H9 (cell line): ENCODE measurements around the gene SEMA4D. TPM values are rescaled to one million over a fixed set of nuclear protein-coding genes. Genes with fewer than 3 reads are reported as not detected.

Experiments used
- DNase-seq: peaks from one replicate; pipeline ENCODE4 v3.0.0-alpha.2; 2017
- H2AFZ ChIP-seq: one replicate; pipeline ENCODE4 v1.6.1; 2013; ENCODE audit warnings: mild to moderate bottlenecking, low read length, control low read depth, moderate library complexity
- H2AK5ac ChIP-seq: 2 replicates; pipeline ENCODE4 v1.6.1; 2013; ENCODE audit warnings: low read length, control low read depth, mixed read lengths; ENCODE audit not compliant: insufficient read length
- H2BK120ac ChIP-seq: one replicate; pipeline ENCODE4 v1.6.1; 2013; ENCODE audit warnings: low read depth, mild to moderate bottlenecking, low read length, control low read depth, inconsistent platforms; ENCODE audit not compliant: poor library complexity, severe bottlenecking
- H2BK12ac ChIP-seq: 2 replicates; pipeline ENCODE4 v1.6.1; 2013; ENCODE audit warnings: low read length, control low read depth, mixed read lengths, low read depth; ENCODE audit not compliant: insufficient read length
- H2BK15ac ChIP-seq: 2 replicates; pipeline ENCODE4 v1.6.1; 2013; ENCODE audit warnings: low read depth, low read length, control low read depth
- H2BK20ac ChIP-seq: one replicate; pipeline ENCODE4 v1.6.1; 2013; ENCODE audit warnings: low read depth, mild to moderate bottlenecking, low read length, control low read depth, inconsistent platforms; ENCODE audit not compliant: poor library complexity, severe bottlenecking
- H2BK5ac ChIP-seq: 2 replicates; pipeline ENCODE4 v1.6.1; 2013; ENCODE audit warnings: low read length, control low read depth, mixed read lengths; ENCODE audit not compliant: insufficient read length
- H3K14ac ChIP-seq: 2 replicates; pipeline ENCODE4 v1.6.1; 2013; ENCODE audit warnings: low read length, control low read depth; ENCODE audit not compliant: insufficient read depth
- H3K18ac ChIP-seq: 2 replicates; pipeline ENCODE4 v1.6.1; 2013; ENCODE audit warnings: low read depth, mild to moderate bottlenecking, mixed read lengths, low read length, control low read depth; ENCODE audit not compliant: insufficient read length
- H3K23ac ChIP-seq: 2 replicates; pipeline ENCODE4 v1.6.1; 2013; ENCODE audit warnings: low read length, control low read depth, mixed read lengths, low read depth; ENCODE audit not compliant: insufficient read length
- H3K23me2 ChIP-seq: 2 replicates; pipeline ENCODE4 v1.6.1; 2013; ENCODE audit warnings: low read depth, mild to moderate bottlenecking, mixed read lengths, low read length, control low read depth; ENCODE audit not compliant: insufficient read length, poor library complexity, severe bottlenecking
- H3K27ac ChIP-seq: 2 replicates; pipeline ENCODE4 v1.5.1; 2013; ENCODE audit warnings: low read length, control low read depth, mixed read lengths, low read depth; ENCODE audit not compliant: insufficient read length
- H3K27me3 ChIP-seq: 2 replicates; pipeline ENCODE4 v1.6.1; 2013; ENCODE audit warnings: low read length, control low read depth, inconsistent platforms; ENCODE audit not compliant: insufficient read depth
- H3K4ac ChIP-seq: 2 replicates; pipeline ENCODE4 v1.6.1; 2013; ENCODE audit warnings: low read depth, mild to moderate bottlenecking, control low read depth, inconsistent platforms, low read length, moderate library complexity
- H3K4me1 ChIP-seq: 2 replicates; pipeline ENCODE4 v1.6.1; 2013; ENCODE audit warnings: low read length, control low read depth, inconsistent platforms; ENCODE audit not compliant: insufficient read depth
- H3K4me2 ChIP-seq: 2 replicates; pipeline ENCODE4 v1.6.1; 2013; ENCODE audit warnings: low read length, control low read depth, mixed read lengths; ENCODE audit not compliant: insufficient read length, insufficient read depth
- H3K56ac ChIP-seq: 2 replicates; pipeline ENCODE4 v1.6.1; 2013; ENCODE audit warnings: low read depth, mild to moderate bottlenecking, mixed read lengths, low read length, control low read depth; ENCODE audit not compliant: insufficient read length
- H3K79me1 ChIP-seq: 2 replicates; pipeline ENCODE4 v1.6.1; 2013; ENCODE audit warnings: low read depth, mild to moderate bottlenecking, moderate library complexity, low read length, control low read depth, inconsistent platforms; ENCODE audit not compliant: insufficient read depth, poor library complexity, severe bottlenecking
- H3K79me2 ChIP-seq: 2 replicates; pipeline ENCODE4 v1.6.1; 2013; ENCODE audit warnings: low read length, control low read depth, inconsistent platforms; ENCODE audit not compliant: insufficient read depth
- H3K9ac ChIP-seq: 2 replicates; pipeline ENCODE4 v1.6.1; 2013; ENCODE audit warnings: low read length, control low read depth, mixed read lengths; ENCODE audit not compliant: insufficient read length; ENCODE audit errors: extremely low read depth
- H3K9me3 ChIP-seq: one replicate; pipeline ENCODE4 v1.6.1; 2013; ENCODE audit warnings: low read depth, low read length, inconsistent platforms; ENCODE audit not compliant: control insufficient read depth
- H3T11ph ChIP-seq: one replicate; pipeline ENCODE4 v1.6.1; 2013; ENCODE audit warnings: mild to moderate bottlenecking, low read length, control low read depth, inconsistent platforms
- H4K20me1 ChIP-seq: one replicate; pipeline ENCODE4 v1.6.1; 2013; ENCODE audit not compliant: control insufficient read depth, insufficient read length, insufficient read depth
- H4K5ac ChIP-seq: 2 replicates; pipeline ENCODE4 v1.6.1; 2013; ENCODE audit warnings: low read depth, mild to moderate bottlenecking, mixed read lengths, low read length, control low read depth; ENCODE audit not compliant: insufficient read length
- H4K8ac ChIP-seq: replicated peaks from 2 replicates; pipeline ENCODE4 v1.6.1; 2013; ENCODE audit warnings: low read length, control low read depth, mixed read lengths, low read depth; ENCODE audit not compliant: insufficient read length
- H4K91ac ChIP-seq: 2 replicates; pipeline ENCODE4 v1.6.1; 2013; ENCODE audit warnings: low read depth, mild to moderate bottlenecking, moderate library complexity, mixed read lengths, low read length, control low read depth; ENCODE audit not compliant: insufficient read length
- H3K27ac Mint-ChIP-seq, 3 experiments: 2 replicates in 2 of 3; 3 replicates in 1 of 3; pipeline ENCODE4 v1.8.0; 2020 to 2021; ENCODE audit warnings: mixed read lengths in 3 of 3, mild to moderate bottlenecking in 1 of 3, moderate library complexity in 1 of 3
- H3K27me3 Mint-ChIP-seq: 2 replicates; pipeline ENCODE4 v1.8.0; 2021; ENCODE audit warnings: low read depth, mild to moderate bottlenecking, moderate library complexity, mixed read lengths
- H3K36me3 Mint-ChIP-seq, 3 experiments: 2 replicates in 2 of 3; 3 replicates in 1 of 3; pipeline ENCODE4 v1.8.0; 2020 to 2021; ENCODE audit warnings: low read depth in 3 of 3, mixed read lengths in 3 of 3; ENCODE audit not compliant: insufficient read depth in 1 of 3
- H3K4me1 Mint-ChIP-seq, 2 experiments: 2 replicates each; pipeline ENCODE4 v1.8.0; 2020; ENCODE audit warnings: mixed read lengths in 2 of 2
- H3K4me3 Mint-ChIP-seq, 2 experiments: 2 replicates in 1 of 2; 3 replicates in 1 of 2; pipeline ENCODE4 v1.8.0; 2020 to 2021; ENCODE audit warnings: mild to moderate bottlenecking in 2 of 2, mixed read lengths in 2 of 2, moderate library complexity in 1 of 2
- H3K9me3 Mint-ChIP-seq, 2 experiments: 2 replicates in 1 of 2; 3 replicates in 1 of 2; pipeline ENCODE4 v1.8.0; 2020; ENCODE audit warnings: mild to moderate bottlenecking in 2 of 2, mixed read lengths in 2 of 2, moderate library complexity in 1 of 2
- CTCF ChIP-seq: fragments of 200-600 bp; sonication (generic); conservative IDR thresholded peaks from 3 replicates; pipeline ENCODE4 v1.8.0; 2021; ENCODE audit warnings: antibody characterized with exemption, mild to moderate bottlenecking
- WGBS: extraction: QIAGEN DNeasy Blood & Tissue Kit; methylation state at CpG from one replicate; pipeline ENCODE4 v1.1.7; 2013; ENCODE audit warnings: missing lambda C conversion rate, low lambda C conversion rate, mixed read lengths; ENCODE audit not compliant: insufficient read length; ENCODE audit errors: extremely low coverage; 5-methylcytosine and 5-hydroxymethylcytosine counted together
- total RNA-seq: library from RNA; stranded (reverse); gene quantifications from 2 replicates; pipeline ENCODE4 v1.2.1, GENCODE V29; 2021

SEMA4D gene
- total RNA-seq, 1 experiment from 2014 or later, result 47.2 TPM

DNA sequence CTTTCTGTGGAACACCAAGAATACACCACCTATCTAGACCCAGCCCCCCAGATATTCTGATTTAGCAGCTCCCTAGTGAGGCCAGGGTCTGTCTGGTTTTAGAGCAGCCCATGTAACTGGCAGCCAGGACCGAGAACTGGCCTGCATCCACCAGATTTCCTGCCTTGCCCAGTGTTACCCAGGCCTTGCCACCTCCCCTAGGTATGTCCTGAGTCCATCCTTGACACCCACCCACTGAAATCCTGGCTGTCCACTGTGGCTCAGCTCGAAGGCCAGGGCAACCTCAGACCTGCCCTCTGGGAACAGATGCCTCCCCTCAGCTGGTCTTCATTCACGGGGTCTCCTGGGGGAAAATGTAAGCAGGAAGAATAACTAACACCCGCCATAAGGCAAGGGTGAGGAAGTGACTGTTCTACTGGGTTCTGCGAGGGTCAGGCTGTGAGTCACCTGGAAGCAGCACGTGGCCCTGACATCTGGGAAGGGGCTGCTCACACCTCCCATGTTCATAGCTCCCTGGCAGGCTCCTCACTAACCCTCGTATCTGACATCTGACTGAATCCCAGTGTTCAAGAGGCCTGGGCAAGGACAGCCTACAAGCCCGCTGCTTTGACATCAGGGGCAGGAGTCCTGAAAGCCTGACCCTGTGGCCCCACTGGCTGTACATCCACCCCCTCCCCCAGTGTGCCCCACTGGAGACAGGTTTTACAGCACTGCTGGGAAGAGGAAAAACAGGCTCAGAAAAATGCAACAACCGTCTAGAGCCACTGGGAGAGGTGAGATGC is 72.7 kb downstream of the SEMA4D start:
- no peak overlapping the region for H3K4me3 Mint-ChIP-seq
- peaks cover 4% of the 10 kb centered on the region; the same call in 1 of the 2 replicates for H3K79me2 ChIP-seq
- H4K20me1 ChIP-seq, result no peaks in the 10 kb centered on the region
- H3K23ac ChIP-seq, result no peak overlapping the region
- H3K14ac ChIP-seq, result no peak overlapping the region
- H4K5ac ChIP-seq, result no peak overlapping the region
- DNase-seq, result no peak
- H3K9me3 ChIP-seq, result no peaks in the 10 kb centered on the region
- WGBS, result no CpG with 5 or more reads among the region's 9 CpGs
- no peak overlapping the region for H3T11ph ChIP-seq
- no peak overlapping the region for H3K4ac ChIP-seq
- H2AK5ac ChIP-seq, result no peak overlapping the region
- peaks cover 7% of the 10 kb centered on the region for H3K79me1 ChIP-seq
- peaks cover 9 to 18% (median 10%) of the 10 kb centered on the region in 3 experiments; a peak in 6 of 7 replicates for H3K36me3 Mint-ChIP-seq
- H2BK15ac ChIP-seq, result no peak overlapping the region
- H3K4me2 ChIP-seq, result no peak overlapping the region
- no peak for TF ChIP-seq CTCF
- H3K27ac ChIP-seq, result no peak overlapping the region
- no peak overlapping the region for H3K9ac ChIP-seq
- no peak overlapping the region for H3K56ac ChIP-seq
- no peaks in the 10 kb centered on the region for H3K27me3 Mint-ChIP-seq
- peaks cover 0 to 11% of the 10 kb centered on the region in 2 experiments; a peak in 4 of 5 replicates for H3K9me3 Mint-ChIP-seq
- peak overlapping the region in 1 of 3 experiments; percentile 92; a peak in 2 of 7 replicates for H3K27ac Mint-ChIP-seq
- peaks cover 21 to 22% of the 10 kb centered on the region in 2 experiments for H3K4me1 Mint-ChIP-seq
- no peaks in the 10 kb centered on the region for H3K27me3 ChIP-seq
- H2BK20ac ChIP-seq, result no peak overlapping the region
- no peak overlapping the region for H2BK12ac ChIP-seq
- no peak overlapping the region for H4K8ac ChIP-seq
- H2AFZ ChIP-seq, result no peak overlapping the region
- no peaks in the 10 kb centered on the region for H3K23me2 ChIP-seq
- H3K4me1 ChIP-seq, result peaks cover 2% of the 10 kb centered on the region; the same call in 1 of the 2 replicates
- H3K18ac ChIP-seq, result no peak overlapping the region
- no peak overlapping the region for H2BK120ac ChIP-seq
- no peak overlapping the region for H4K91ac ChIP-seq
- H2BK5ac ChIP-seq, result no peak overlapping the region
